ENCODE measurements around the gene NEURL1. TPM values are rescaled to one million over a fixed set of nuclear protein-coding genes. Genes with fewer than 3 reads are reported as not detected.
A peak's percentile ranks its signal among the peaks of the same experiment; 100 is the strongest.

The NEURL1 gene
- total and polyA plus RNA-seq, 8 donors = 0.89 to 136 (median 3.0) TPM

GRCh38 chr10:103545366-103545765, 51.9 kb downstream of the NEURL1 start:
- Histone ChIP-seq H3K9me3 (no peaks in the 10 kb centered on the region), H3K27ac (peak overlapping the region in 1 of 5 donors; percentile 23), H3K27me3 (no peaks in the 10 kb centered on the region), H3K4me3 (no peak overlapping the region), H3K36me3 (no peaks in the 10 kb centered on the region), H3K4me1 (peaks cover 15 to 43% (median 35%) of the 10 kb centered on the region in 4 donors)
- TF ChIP-seq POLR2AphosphoS5 (IDR thresholded peaks at IDR 0.05) (no peak), CTCF (IDR thresholded peaks at IDR 0.05) (no peak), POLR2A (IDR thresholded peaks at IDR 0.05) (no peak), EP300 (IDR thresholded peaks at IDR 0.05) (no peak)
- intact Hi-C loops (cut with DNase I; ENCODE audit: low total_unique reads) = no loop called here
- DNase-seq = peak in 1 of 2 donors; percentile 27
- 28 to 86% (median 36%) methylated on average over 1 of the region's 1 CpG for WGBS, 5 donors

DNA sequence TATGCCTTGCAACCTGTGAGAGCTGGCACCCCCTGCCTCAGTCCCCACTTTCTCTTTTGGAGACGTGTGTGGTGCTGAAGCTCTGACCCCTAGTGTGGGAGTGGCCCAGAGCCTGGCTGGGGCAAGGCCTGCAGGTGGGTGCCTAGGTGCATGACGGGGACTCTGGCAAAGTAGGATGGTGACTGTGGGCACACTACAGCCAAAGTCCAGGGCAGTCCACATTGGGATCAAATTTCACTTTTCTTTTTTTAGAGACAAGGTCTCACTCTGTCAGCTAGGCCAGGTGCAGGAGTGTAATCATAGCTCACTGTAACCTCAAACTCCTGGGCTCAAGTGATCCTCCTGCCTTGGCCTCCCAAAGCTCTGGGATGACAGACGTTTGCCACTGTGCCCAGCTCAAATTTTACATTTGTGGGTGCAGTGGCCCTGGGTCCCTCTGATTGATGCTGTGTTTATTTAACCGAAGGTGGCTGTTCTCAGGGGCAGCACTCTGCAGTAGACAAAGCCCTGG, 52.3 kb downstream of the NEURL1 start:
- peak; percentile 36 to 44 for DNase-seq
- Histone ChIP-seq H3K27ac (peak overlapping the region in 1 of 5 donors; percentile 22), H3K27me3 (no peaks in the 10 kb centered on the region), H3K4me1 (peaks cover 15 to 43% (median 35%) of the 10 kb centered on the region in 4 donors), H3K9me3 (no peaks in the 10 kb centered on the region), H3K4me3 (no peak overlapping the region), H3K36me3 (no peaks in the 10 kb centered on the region)
- TF ChIP-seq CTCF (IDR thresholded peaks at IDR 0.05) (no peak), POLR2AphosphoS5 (IDR thresholded peaks at IDR 0.05) (no peak), POLR2A (IDR thresholded peaks at IDR 0.05) (no peak), EP300 (IDR thresholded peaks at IDR 0.05) (no peak)
- intact Hi-C loops (cut with DNase I; ENCODE audit: low total_unique reads) = no loop called here
- WGBS, 5 donors = 58 to 70% (median 63%) methylated on average over 4 of the region's 4 CpGs

DNA sequence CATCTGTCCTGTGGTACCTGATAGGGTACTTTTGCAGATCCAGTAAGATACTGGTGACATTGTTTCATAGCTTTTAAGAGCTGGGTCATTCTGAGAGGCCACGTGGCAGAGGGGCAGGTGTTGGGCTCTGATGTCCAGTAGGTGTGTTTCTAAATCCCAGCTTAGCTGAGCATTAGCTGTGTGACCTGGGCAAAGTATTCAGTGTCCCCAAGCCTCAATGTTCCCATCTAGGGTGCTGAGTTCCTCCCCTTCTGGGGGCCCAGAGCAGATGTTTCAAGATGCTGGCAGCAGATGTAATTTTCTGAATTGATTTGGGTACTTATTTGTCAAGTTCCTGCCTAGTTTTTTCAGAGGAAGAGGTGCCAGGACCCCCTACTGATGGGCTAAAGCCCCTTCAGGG, 52.9 kb downstream of the NEURL1 start:
- 74 to 92% (median 87%) methylated on average over 1 of the region's 1 CpG for WGBS, 5 donors
- H3K9me3 ChIP-seq = no peaks in the 10 kb centered on the region
- H3K4me1 ChIP-seq = peaks cover 15 to 43% (median 35%) of the 10 kb centered on the region in 4 donors
- DNase-seq = peak in 1 of 2 donors; percentile 2
- peak overlapping the region in 1 of 5 donors; percentile 22 for H3K27ac ChIP-seq
- intact Hi-C loops (cut with DNase I; ENCODE audit: low total_unique reads) = no loop called here
- no peaks in the 10 kb centered on the region for H3K27me3 ChIP-seq
- TF ChIP-seq POLR2AphosphoS5 (IDR thresholded peaks at IDR 0.05) (no peak), POLR2A (IDR thresholded peaks at IDR 0.05) (no peak), EP300 (IDR thresholded peaks at IDR 0.05) (no peak), CTCF (IDR thresholded peaks at IDR 0.05) (no peak)
- no peak overlapping the region for H3K4me3 ChIP-seq
- no peaks in the 10 kb centered on the region for H3K36me3 ChIP-seq

- Histone ChIP-seq H3K27me3 (no peaks in the 10 kb centered on the region), H3K36me3 (no peaks in the 10 kb centered on the region), H3K9me3 (no peaks in the 10 kb centered on the region), H3K27ac (peak overlapping the region in 1 of 5 donors; percentile 26), H3K4me1 (peaks cover 13 to 48% (median 32%) of the 10 kb centered on the region in 4 donors), H3K4me3 (no peak overlapping the region)
- intact Hi-C loops (cut with DNase I; ENCODE audit: low total_unique reads) = no loop called here
- peak; percentile 24 to 59 for DNase-seq
- TF ChIP-seq POLR2A (IDR thresholded peaks at IDR 0.05) (no peak), POLR2AphosphoS5 (IDR thresholded peaks at IDR 0.05) (no peak), CTCF (IDR thresholded peaks at IDR 0.05) (no peak), EP300 (IDR thresholded peaks at IDR 0.05) (no peak)
- WGBS, 5 donors = 68 to 86% (median 79%) methylated on average over 10 of the region's 10 CpGs
Measured at GRCh38 chr10:103547391-103547946, 54.0 kb downstream of the NEURL1 start.

Data from stomach (tissue), 9 donors.